ENCODE results near the gene SMPD4. TPM values are rescaled to one million over a fixed set of nuclear protein-coding genes. Genes with fewer than 3 reads are reported as not detected.
"Not testable (repeated sequence)": the region's sequence is repeated elsewhere in the genome, so short reads cannot be mapped to it uniquely, and the experiment has no call there.

SMPD4 gene
- total and polyA plus RNA-seq, 3 donors from 2014 or later = 89.0 to 121 (median 101) TPM

- H3K4me1 ChIP-seq = no peaks in the 10 kb centered on the region
- H3K36me3 ChIP-seq (ENCODE audit: low read depth, missing control alignments) = no peaks in the 10 kb centered on the region
- H3K27ac ChIP-seq = no peak overlapping the region
- intact Hi-C loops (cut with DNase I; ENCODE audit: low total_unique reads) = no loop called here
- 90 to 95% methylated on average over 7 of the region's 7 CpGs for WGBS, 2 donors
- H3K27me3 ChIP-seq = no peaks in the 10 kb centered on the region
- H3K4me3 ChIP-seq = no peak overlapping the region
- no peaks in the 10 kb centered on the region for H3K9me3 ChIP-seq
- TF ChIP-seq, protein P1, sequence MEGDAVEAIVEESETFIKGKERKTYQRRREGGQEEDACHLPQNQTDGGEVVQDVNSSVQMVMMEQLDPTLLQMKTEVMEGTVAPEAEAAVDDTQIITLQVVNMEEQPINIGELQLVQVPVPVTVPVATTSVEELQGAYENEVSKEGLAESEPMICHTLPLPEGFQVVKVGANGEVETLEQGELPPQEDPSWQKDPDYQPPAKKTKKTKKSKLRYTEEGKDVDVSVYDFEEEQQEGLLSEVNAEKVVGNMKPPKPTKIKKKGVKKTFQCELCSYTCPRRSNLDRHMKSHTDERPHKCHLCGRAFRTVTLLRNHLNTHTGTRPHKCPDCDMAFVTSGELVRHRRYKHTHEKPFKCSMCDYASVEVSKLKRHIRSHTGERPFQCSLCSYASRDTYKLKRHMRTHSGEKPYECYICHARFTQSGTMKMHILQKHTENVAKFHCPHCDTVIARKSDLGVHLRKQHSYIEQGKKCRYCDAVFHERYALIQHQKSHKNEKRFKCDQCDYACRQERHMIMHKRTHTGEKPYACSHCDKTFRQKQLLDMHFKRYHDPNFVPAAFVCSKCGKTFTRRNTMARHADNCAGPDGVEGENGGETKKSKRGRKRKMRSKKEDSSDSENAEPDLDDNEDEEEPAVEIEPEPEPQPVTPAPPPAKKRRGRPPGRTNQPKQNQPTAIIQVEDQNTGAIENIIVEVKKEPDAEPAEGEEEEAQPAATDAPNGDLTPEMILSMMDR (IDR thresholded peaks at IDR 0.05) = no peak
- TF ChIP-seq POLR2A (IDR thresholded peaks at IDR 0.05) = no peak
- no peak for DNase-seq
Measured at GRCh38 chr2:130169896-130170295, 11.5 kb downstream of the SMPD4 start.

DNA sequence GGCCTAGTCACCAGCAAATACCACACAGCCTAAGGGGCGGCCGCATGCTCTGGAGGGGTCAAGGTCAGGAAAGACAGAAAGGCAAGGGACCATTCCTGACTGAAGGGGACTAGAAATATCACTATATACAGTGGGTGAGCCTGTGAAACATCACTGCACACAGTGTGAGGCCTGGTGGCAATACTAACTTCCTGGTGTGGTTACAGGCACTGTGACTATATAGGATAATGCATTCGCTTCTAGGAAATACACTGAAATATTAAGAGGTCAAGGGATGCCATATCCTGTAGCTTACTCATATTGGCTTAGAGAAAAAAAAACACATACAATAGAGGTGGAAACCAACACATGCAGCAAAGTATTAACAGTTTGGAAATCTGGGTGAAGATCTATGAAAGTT is 12.2 kb downstream of the SMPD4 start:
- H3K27me3 ChIP-seq; H3K4me3 ChIP-seq; H3K27ac ChIP-seq; intact Hi-C loops (cut with DNase I; ENCODE audit: low total_unique reads); DNase-seq; H3K4me1 ChIP-seq; H3K9me3 ChIP-seq; H3K36me3 ChIP-seq (ENCODE audit: low read depth, missing control alignments): not testable (repeated sequence)
- WGBS, 2 donors = 92 to 96% methylated on average over 3 of the region's 3 CpGs

DNA sequence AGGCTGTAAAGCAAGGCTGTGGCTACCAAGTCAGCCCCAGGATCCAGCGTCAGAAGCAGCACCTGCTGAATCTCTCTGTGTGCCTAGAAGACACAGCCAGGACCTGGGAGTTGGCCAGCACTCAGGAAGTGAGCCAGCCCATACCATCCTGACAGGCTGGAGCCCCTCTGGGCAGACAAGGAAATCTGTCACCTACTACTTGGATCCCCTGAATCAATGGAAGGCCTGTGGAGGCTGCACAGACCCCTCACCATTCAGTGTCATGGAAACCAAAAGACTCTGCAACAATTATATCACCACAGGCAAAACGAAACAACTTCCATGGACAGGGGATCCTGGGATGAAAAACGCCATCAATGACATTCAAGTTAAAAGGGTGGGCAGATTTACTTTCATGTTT is 14.8 kb downstream of the SMPD4 start:
- DNase-seq; H3K27ac ChIP-seq; H3K36me3 ChIP-seq (ENCODE audit: low read depth, missing control alignments); intact Hi-C loops (cut with DNase I; ENCODE audit: low total_unique reads); H3K4me1 ChIP-seq; H3K4me3 ChIP-seq; H3K9me3 ChIP-seq; H3K27me3 ChIP-seq: not testable (repeated sequence)
- 73 to 93% methylated on average over 3 of the region's 3 CpGs for WGBS, 2 donors

DNA sequence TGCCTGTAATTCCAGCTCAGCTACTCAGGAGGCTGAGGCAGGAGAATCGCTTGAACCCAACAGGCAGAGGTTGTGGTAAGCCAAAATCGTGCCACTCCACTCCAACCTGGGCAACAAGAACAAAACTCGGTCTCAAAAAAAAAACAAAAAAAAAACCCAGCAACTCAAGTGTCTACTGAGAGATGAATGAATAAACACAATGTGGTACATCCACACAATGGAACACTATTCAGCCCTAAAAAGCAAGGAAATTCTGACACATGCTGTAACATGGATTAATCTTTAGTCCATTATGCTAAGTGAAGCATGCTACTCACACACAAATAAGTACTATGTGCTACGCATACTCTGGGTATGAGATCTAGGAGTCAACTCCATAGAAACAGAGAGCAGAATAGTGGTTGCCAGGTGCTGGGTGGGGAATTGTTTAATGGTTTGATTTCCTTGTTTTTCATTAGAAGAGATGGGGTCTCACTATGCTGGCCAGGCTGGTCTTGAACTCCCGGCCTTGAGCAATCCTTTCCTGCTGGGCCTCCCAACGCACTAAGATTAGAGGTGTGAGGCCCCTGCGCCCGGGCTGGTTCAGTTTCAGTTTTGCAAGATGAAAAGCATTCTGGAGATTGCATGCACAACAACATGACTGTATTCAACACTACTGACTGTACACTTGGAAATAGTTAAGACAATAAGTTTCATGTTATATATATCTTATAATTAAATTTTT is 15.9 kb downstream of the SMPD4 start:
- intact Hi-C loops (cut with DNase I; ENCODE audit: low total_unique reads) = no loop called here
- TF ChIP-seq, protein P1 (IDR thresholded peaks at IDR 0.05) = no peak
- TF ChIP-seq POLR2A (IDR thresholded peaks at IDR 0.05) = no peak
- Histone ChIP-seq H3K36me3 (ENCODE audit: low read depth, missing control alignments) (no peaks in the 10 kb centered on the region), H3K4me1 (no peaks in the 10 kb centered on the region), H3K27ac (no peak overlapping the region), H3K4me3 (no peak overlapping the region), H3K9me3 (no peaks in the 10 kb centered on the region), H3K27me3 (no peaks in the 10 kb centered on the region)
- WGBS, 2 donors = 93 to 96% methylated on average over 8 of the region's 8 CpGs
- DNase-seq = no peak

DNA sequence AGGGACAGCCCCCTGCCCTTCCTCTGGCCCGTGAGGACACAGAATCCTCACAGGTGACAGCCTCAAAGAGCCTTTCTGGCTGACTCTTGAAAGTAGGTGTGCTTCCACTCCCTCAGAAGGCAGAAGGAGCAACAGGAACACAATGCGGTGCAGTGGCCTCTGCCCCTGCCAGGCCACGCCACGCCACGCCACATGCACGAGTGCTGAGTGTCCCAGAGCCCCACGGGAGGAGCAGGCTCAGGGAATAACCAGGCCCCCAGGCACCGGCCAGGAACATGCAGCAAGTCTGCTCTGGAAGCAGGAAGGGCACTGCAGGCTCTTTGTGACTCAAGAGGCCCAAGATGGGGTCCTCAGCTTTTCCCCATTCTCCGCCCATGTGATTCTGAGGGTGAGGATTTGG is 18.4 kb downstream of the SMPD4 start:
- Histone ChIP-seq H3K4me1 (no peaks in the 10 kb centered on the region), H3K27me3 (no peaks in the 10 kb centered on the region), H3K4me3 (no peak overlapping the region), H3K36me3 (ENCODE audit: low read depth, missing control alignments) (no peaks in the 10 kb centered on the region), H3K27ac (no peak overlapping the region), H3K9me3 (no peaks in the 10 kb centered on the region)
- 91 to 95% methylated on average over 6 to 9 of the region's 9 CpGs for WGBS, 2 donors
- DNase-seq = no peak
- intact Hi-C loops (cut with DNase I; ENCODE audit: low total_unique reads) = no loop called here
- no peak for TF ChIP-seq POLR2A (IDR thresholded peaks at IDR 0.05)
- TF ChIP-seq, protein P1 (IDR thresholded peaks at IDR 0.05) = no peak

DNA sequence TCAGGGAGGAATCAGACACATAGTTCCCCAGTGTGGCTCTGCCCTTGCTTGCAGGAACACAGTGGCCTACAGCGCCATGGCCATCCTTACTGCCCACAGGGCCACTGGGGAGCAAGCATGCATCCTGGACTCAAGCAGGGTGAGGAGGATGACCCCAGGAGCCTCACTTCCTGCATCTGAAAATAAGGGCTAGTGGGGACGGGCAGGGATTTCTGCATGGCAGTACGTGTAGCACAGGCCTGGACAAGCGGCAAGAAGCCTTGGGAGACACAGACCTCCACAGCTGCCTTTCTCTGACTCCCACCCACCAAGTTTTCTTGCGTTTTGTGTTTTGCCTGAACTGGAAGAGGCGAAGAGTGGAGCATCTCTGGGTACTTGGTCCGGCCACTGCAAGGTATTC is 18.9 kb downstream of the SMPD4 start:
- intact Hi-C loops (cut with DNase I; ENCODE audit: low total_unique reads); H3K27me3 ChIP-seq; H3K36me3 ChIP-seq (ENCODE audit: low read depth, missing control alignments); H3K27ac ChIP-seq; DNase-seq; H3K4me3 ChIP-seq; H3K9me3 ChIP-seq; H3K4me1 ChIP-seq: not testable (repeated sequence)
- WGBS, 2 donors = 86 to 96% methylated on average over 6 to 7 of the region's 7 CpGs

GRCh38 chr2:130160838-130161705 is 20.3 kb downstream of the SMPD4 start:
- DNase-seq = not testable (repeated sequence)

More at GRCh38 chr2:130160838-130161705, 20.3 kb downstream of the SMPD4 start:
- WGBS, 2 donors = 87 to 88% methylated on average over 22 to 25 of the region's 25 CpGs
- H3K4me1 ChIP-seq; H3K27me3 ChIP-seq; H3K9me3 ChIP-seq; intact Hi-C loops (cut with DNase I; ENCODE audit: low total_unique reads); H3K27ac ChIP-seq; H3K4me3 ChIP-seq; H3K36me3 ChIP-seq (ENCODE audit: low read depth, missing control alignments): not testable (repeated sequence)
